IPS DF 4.7 (cell line): ENCODE results near the gene LAMC3.
"Not testable (repeated sequence)": the region's sequence is repeated elsewhere in the genome, so short reads cannot be mapped to it uniquely, and the experiment has no call there.

Experiments
- DNase-seq: peaks from one replicate; pipeline ENCODE4 v3.0.0-alpha.2; 2013; ENCODE audit warnings: low spot score; ENCODE audit errors: extremely low read depth

LAMC3 gene

GRCh38 chr9:130991778-130992681, 16.9 kb upstream of the LAMC3 start:
- DNase-seq: no peak

- no peak for DNase-seq
Measured at GRCh38 chr9:130992682-130993032, 16.3 kb upstream of the LAMC3 start.

- DNase-seq: no peak
Measured at GRCh38 chr9:130993303-130994030, 15.5 kb upstream of the LAMC3 start.

GRCh38 chr9:130994135-130995085, 14.6 kb upstream of the LAMC3 start:
- no peak for DNase-seq

- DNase-seq: no peak
Measured at GRCh38 chr9:130995086-130996011, 13.6 kb upstream of the LAMC3 start.

GRCh38 chr9:130996205-130996604, 12.8 kb upstream of the LAMC3 start:
- no peak for DNase-seq

GRCh38 chr9:130996676-130997394, 12.1 kb upstream of the LAMC3 start:
- no peak for DNase-seq

- no peak for DNase-seq
Measured at GRCh38 chr9:130997395-130997684, 11.6 kb upstream of the LAMC3 start.

- DNase-seq: no peak
Measured at GRCh38 chr9:130997925-130998596, 10.9 kb upstream of the LAMC3 start.

- no peak for DNase-seq
Measured at GRCh38 chr9:130998597-130999244, 10.3 kb upstream of the LAMC3 start.

GRCh38 chr9:130999245-130999623, 9.7 kb upstream of the LAMC3 start:
- DNase-seq: no peak

GRCh38 chr9:131000526-131000925, 8.4 kb upstream of the LAMC3 start:
- not testable (repeated sequence) for DNase-seq

- DNase-seq: no peak
Measured at GRCh38 chr9:131001021-131001420, 8.0 kb upstream of the LAMC3 start.

GRCh38 chr9:131001990-131002389, 7.0 kb upstream of the LAMC3 start:
- DNase-seq: no peak

GRCh38 chr9:131006601-131007000, 2.4 kb upstream of the LAMC3 start:
- no peak for DNase-seq

- DNase-seq: no peak
Measured at GRCh38 chr9:131008086-131008485, 888 bp upstream of the LAMC3 start.

- DNase-seq: no peak
Measured at GRCh38 chr9:131008563-131008908, 438 bp upstream of the LAMC3 start.

GRCh38 chr9:131010482-131011273, 1.7 kb downstream of the LAMC3 start:
- DNase-seq: no peak
